ENCODE results near the gene CYTH1. TPM values are rescaled to one million over a fixed set of nuclear protein-coding genes. Genes with fewer than 3 reads are reported as not detected.

CYTH1 gene
- total RNA-seq, 1 donor from 2014 or later: 83.5 TPM

DNA sequence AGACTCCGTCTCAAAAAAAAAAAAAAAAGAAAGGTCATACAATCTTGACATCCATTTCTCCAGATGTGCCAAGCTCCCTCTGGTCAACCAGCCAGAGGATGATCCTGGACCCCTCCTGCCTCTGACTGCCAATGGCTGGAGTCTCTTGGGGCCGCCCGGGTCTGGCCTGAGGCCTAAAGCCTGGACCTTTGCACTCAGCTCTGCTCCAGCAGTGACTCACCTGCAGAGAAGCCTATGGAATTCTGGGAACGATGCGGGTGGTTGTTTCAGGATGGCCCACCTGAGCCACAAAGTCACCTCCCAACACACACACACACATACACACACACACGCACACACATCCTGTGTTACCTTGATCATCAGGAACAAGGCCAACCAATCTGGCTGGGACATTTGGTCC, 140.8 kb downstream of the CYTH1 start:
- DNase-seq (ENCODE audit: low spot score): no peak
- Mint-ChIP-seq H3K27me3 (ENCODE audit: low read depth) (peaks cover 6% of the 10 kb centered on the region), H3K9me3 (no peaks in the 10 kb centered on the region), H3K36me3 (ENCODE audit: low read depth) (peaks cover 5% of the 10 kb centered on the region), H3K27ac (no peak overlapping the region), H3K4me1 (ENCODE audit: low read depth) (peaks cover 9% of the 10 kb centered on the region), H3K4me3 (ENCODE audit: low read depth) (no peak overlapping the region)
- intact Hi-C loops (cut with micrococcal nuclease): no loop called here

DNA sequence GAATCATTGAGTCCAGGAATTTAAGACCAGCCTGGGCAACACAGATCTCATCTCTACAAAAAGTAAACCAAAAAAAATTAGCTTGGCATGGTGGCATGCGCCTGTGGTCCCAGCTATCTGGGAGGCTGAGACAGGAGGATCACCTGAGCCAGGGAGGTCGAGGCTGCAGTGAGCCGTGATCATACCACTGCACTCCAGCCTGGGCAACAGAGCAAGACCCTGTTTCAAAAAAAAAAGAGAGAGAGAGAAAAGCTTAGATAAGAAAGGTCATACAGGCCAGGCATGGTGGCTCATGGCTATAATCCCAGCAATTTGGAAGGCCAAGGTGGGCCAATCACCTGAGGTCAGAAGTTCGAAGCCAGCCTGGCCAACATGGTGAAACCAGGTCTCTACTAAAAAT, 141.4 kb downstream of the CYTH1 start:
- no peak for DNase-seq (ENCODE audit: low spot score)
- intact Hi-C loops (cut with micrococcal nuclease): no loop called here
- no peak overlapping the region for H3K4me3 Mint-ChIP-seq (ENCODE audit: low read depth)
- no peak overlapping the region for H3K27ac Mint-ChIP-seq
- no peaks in the 10 kb centered on the region for H3K9me3 Mint-ChIP-seq
- peaks cover 6% of the 10 kb centered on the region for H3K27me3 Mint-ChIP-seq (ENCODE audit: low read depth)
- H3K4me1 Mint-ChIP-seq (ENCODE audit: low read depth): peaks cover 4% of the 10 kb centered on the region
- H3K36me3 Mint-ChIP-seq (ENCODE audit: low read depth): peaks cover under 1% of the 10 kb centered on the region

DNA sequence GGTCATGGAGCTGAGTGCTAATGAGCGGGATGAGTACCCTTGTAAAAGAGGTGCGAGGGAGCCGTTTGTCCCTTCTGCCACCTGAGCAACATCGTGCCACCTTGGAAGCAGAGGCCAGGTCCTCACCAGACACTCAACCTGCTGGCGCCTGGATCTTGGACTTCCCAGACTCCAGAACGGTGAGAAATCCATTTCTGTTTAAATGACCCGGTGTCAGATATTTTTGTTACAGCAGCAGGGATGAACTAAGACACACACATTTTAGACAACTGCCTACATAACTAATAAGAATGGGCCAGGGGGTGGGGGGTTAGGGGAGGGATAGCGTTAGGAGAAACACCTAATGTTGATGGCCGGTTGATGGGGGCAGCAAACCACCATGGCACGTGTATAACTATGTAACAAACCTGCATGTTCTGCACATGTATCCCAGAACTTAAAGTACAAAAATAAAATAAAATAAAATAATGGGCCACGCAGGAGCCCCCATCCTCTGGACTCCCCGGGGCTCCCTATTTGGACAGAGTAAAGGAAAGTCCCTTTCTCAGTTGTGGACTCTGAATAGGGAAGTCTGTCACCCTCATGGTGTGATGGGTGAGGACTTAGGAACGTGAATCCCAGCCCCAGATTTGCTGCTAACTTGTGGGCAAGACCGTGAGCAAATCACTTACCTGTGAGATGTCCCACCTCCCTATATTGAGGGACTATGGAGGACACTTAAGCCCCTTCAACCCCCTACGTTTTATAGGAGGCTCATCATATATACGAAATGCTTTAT, 144.2 kb downstream of the CYTH1 start:
- Mint-ChIP-seq H3K9me3 (no peaks in the 10 kb centered on the region), H3K36me3 (ENCODE audit: low read depth) (no peaks in the 10 kb centered on the region), H3K4me1 (ENCODE audit: low read depth) (peaks cover 2% of the 10 kb centered on the region), H3K4me3 (ENCODE audit: low read depth) (no peak overlapping the region), H3K27me3 (ENCODE audit: low read depth) (peaks cover 6% of the 10 kb centered on the region), H3K27ac (no peak overlapping the region)
- intact Hi-C loops (cut with micrococcal nuclease): no loop called here
- no peak for DNase-seq (ENCODE audit: low spot score)

DNA sequence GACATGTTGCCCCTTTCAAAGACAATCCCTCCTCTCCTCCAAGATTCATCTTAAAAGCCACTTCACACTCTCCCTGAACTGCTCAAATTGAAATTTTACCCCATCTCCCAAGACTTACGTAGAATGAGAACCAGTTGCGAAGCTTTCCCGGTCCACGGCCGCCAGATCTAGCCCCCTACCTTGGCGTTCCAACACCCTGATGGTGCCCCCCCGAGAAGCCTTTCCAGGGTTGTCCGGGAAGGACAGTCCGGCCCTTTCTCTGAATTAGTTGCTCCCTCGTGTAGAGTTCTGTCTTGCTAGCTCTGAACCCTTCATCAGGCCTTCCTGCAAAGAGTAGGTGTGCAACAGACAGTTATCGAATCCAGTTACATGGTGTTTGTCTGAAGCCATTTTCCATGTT, 144.9 kb downstream of the CYTH1 start:
- H3K27me3 Mint-ChIP-seq (ENCODE audit: low read depth): peaks cover 6% of the 10 kb centered on the region
- no peaks in the 10 kb centered on the region for H3K9me3 Mint-ChIP-seq
- intact Hi-C loops (cut with micrococcal nuclease): no loop called here

DNA sequence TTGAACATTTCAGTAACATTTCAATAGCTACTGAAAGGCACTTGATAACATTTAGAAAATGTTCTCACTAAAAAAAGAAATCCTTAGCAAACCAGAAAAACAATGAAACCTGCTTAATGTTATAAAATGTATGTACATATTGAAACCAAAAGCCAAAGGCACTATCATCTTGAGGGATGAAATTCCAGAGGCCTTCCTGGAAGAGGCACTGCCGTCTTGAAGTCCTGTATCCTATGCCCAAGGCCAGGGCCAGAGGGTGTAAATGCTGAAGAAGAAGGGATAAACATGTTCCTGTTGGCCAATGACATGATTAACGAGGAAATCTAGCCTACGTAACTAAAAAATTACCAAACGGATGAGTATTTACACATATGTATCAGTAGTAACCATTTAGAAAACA, 147.9 kb downstream of the CYTH1 start:
- Mint-ChIP-seq H3K36me3 (ENCODE audit: low read depth) (no peaks in the 10 kb centered on the region), H3K4me1 (ENCODE audit: low read depth) (peaks cover 4% of the 10 kb centered on the region), H3K4me3 (ENCODE audit: low read depth) (no peak overlapping the region), H3K9me3 (no peaks in the 10 kb centered on the region), H3K27me3 (ENCODE audit: low read depth) (peaks cover 7% of the 10 kb centered on the region), H3K27ac (no peak overlapping the region)
- no peak for DNase-seq (ENCODE audit: low spot score)
- intact Hi-C loops (cut with micrococcal nuclease): no loop called here

More for the DNA sequence above, 144.9 kb downstream of the CYTH1 start:
- no peak overlapping the region for H3K4me3 Mint-ChIP-seq (ENCODE audit: low read depth)
- H3K36me3 Mint-ChIP-seq (ENCODE audit: low read depth): no peaks in the 10 kb centered on the region
- peaks cover 2% of the 10 kb centered on the region for H3K4me1 Mint-ChIP-seq (ENCODE audit: low read depth)
- no peak for DNase-seq (ENCODE audit: low spot score)
- no peak overlapping the region for H3K27ac Mint-ChIP-seq

DNA sequence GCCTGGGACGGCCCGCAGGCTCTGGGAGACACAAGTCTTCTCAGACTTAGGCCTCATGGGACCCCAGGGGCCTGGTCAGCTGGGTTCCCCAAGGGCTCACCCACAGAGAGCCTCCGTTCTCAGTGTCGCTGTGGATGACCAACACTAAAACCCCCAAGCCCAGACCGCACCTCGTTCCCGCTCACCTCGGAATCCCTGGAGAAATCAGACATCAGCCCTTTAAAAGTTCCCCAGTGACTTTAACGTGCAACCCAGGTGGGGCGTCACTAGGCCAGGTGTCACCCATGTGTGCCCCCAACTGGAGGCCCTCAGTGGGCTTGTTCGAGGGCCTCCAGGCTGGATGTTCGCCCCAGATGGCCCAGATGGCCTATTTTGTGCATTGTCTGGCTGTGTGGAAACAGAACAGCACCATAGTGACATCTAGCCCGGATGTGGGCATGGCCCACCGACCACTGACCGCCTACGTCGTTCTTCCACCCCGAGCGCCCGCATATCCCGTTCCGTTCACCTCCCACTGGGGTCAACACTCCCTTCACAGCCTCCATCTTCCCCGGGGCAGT, 152.6 kb downstream of the CYTH1 start:
- Mint-ChIP-seq H3K4me1 (ENCODE audit: low read depth) (peaks cover 3% of the 10 kb centered on the region), H3K4me3 (ENCODE audit: low read depth) (no peak overlapping the region), H3K27ac (no peak overlapping the region), H3K36me3 (ENCODE audit: low read depth) (no peaks in the 10 kb centered on the region), H3K9me3 (no peaks in the 10 kb centered on the region), H3K27me3 (ENCODE audit: low read depth) (peaks cover 1% of the 10 kb centered on the region)
- DNase-seq (ENCODE audit: low spot score): no peak
- intact Hi-C loops (cut with micrococcal nuclease): no loop called here

DNA sequence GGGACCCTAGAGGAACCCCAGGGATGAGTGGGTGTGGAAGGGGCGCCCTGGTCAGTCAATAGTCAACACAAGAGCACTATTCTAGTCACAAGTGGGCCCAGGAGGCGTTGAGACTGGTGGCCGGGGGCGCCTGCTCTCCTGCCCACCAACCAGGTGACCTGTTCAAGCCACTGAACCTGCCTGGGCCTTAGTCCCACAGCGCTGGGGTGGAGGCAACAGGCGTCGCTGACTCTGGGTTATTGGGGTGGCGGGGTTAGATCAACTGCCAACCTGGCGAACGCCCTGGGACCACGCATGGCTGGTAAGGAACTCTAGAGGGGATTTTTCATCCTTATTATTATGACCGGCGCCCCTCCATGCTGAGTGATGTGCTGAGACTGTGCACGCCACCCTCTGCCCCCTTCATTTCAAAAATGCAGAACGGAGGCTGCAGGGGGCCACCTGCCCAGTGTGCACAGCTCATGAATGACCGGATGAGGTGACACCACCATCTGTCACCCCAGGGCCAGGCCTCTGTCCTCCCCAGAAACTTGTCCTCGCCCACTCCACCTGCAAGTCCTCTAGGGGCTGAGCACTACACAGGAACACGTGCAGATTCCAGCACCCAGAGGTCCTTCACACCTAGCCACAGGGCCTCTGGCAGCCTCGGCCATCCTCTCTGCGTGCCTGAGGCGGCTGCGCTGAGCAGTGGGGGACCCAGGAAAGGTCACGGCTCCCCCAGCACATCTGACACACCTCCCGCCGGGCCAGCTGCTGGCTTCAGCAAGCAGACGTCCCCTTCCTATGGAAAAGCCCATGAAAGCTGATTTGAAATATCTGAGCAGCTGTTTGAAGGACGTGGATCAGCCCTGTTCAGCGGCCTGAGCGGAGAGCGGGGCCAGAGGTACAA, 153.3 kb downstream of the CYTH1 start:
- intact Hi-C loops (cut with micrococcal nuclease): no loop called here
- Mint-ChIP-seq H3K4me3 (ENCODE audit: low read depth) (no peak overlapping the region), H3K4me1 (ENCODE audit: low read depth) (peaks cover 3% of the 10 kb centered on the region), H3K27ac (no peak overlapping the region), H3K9me3 (no peaks in the 10 kb centered on the region), H3K36me3 (ENCODE audit: low read depth) (no peaks in the 10 kb centered on the region), H3K27me3 (ENCODE audit: low read depth) (peaks cover 1% of the 10 kb centered on the region)
- DNase-seq (ENCODE audit: low spot score): no peak

DNA sequence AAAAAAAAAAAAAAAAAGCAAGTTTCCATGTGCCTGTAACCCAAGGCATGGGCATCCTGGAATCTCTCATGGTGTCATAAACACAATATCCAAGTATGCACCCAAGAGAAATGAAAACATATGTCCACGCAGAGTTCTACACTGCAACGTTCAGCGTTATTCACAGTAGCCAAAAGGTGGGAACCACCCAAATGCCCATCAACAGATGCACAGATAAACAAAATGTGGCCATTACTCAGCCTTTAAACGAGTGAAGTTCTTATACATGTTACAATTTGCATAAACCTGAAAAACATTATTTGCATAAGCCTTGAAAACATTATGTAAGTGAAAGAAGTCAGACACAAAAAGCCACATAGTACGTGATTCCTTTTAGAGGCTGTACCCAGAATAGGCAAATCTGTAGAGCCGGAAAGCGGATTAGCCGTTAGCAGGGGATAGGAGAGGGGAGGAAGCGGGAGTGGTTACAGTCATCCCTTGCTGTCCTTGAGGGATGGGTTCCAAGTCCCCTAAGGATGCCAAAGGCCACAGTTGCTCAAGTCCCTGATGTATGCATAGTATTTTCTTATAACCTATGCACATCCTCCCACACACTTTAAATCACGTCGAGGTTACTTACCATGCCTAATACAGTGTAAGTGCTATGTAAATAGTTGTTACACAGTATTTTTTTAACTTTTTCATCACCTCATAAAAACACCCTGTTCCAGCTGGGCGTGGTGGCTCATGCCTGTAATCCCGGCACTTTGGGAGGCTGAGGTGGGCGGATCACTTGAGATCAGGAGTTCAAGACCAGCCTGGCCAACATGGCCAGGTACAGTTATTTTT, 157.5 kb downstream of the CYTH1 start:
- no peak overlapping the region for H3K27ac Mint-ChIP-seq
- intact Hi-C loops (cut with micrococcal nuclease): no loop called here
- no peak for DNase-seq (ENCODE audit: low spot score)
- H3K4me3 Mint-ChIP-seq (ENCODE audit: low read depth): no peak overlapping the region
- no peaks in the 10 kb centered on the region for H3K9me3 Mint-ChIP-seq
- H3K4me1 Mint-ChIP-seq (ENCODE audit: low read depth): no peaks in the 10 kb centered on the region
- no peaks in the 10 kb centered on the region for H3K36me3 Mint-ChIP-seq (ENCODE audit: low read depth)
- H3K27me3 Mint-ChIP-seq (ENCODE audit: low read depth): peaks cover 3% of the 10 kb centered on the region

Other genes starting within 250 kb of the CYTH1 start
- 0.11 and 0.30 TPM in 2 replicates for gene DNAH17, start 204.9 kb downstream of the CYTH1 start, total RNA-seq
- 103 and 105 TPM in 2 replicates for gene USP36, start 58.5 kb upstream of the CYTH1 start, total RNA-seq
- gene CEP295NL, start 120.9 kb upstream of the CYTH1 start, total RNA-seq: not detected in 2 replicates
- gene TIMP2, start 143.1 kb upstream of the CYTH1 start, total RNA-seq: 0.71 and 0.84 TPM in 2 replicates
- 57.5 and 59.3 TPM in 2 replicates for gene LGALS3BP, start 197.7 kb upstream of the CYTH1 start, total RNA-seq
- gene CANT1, start 227.5 kb upstream of the CYTH1 start, total RNA-seq: 55.8 and 71.8 TPM in 2 replicates
- gene C1QTNF1, start 241.9 kb upstream of the CYTH1 start, total RNA-seq: not detected in 2 replicates

All from activated T-helper 2 cell treated with anti-CD3 and anti-CD28 coated beads, Interferon-gamma antibody, Interleukin-2, Interleukin-4, amounts not matched to agents 10 μg/mL and 5 μg/mL and 100 μg/mL, durations not matched to agents 14 hours and 24 hours and 36 hours (primary cell).